ENCODE data around the gene EPHB1.
A peak's percentile ranks its signal among the peaks of the same experiment; 100 is the strongest.

Gene EPHB1

DNA sequence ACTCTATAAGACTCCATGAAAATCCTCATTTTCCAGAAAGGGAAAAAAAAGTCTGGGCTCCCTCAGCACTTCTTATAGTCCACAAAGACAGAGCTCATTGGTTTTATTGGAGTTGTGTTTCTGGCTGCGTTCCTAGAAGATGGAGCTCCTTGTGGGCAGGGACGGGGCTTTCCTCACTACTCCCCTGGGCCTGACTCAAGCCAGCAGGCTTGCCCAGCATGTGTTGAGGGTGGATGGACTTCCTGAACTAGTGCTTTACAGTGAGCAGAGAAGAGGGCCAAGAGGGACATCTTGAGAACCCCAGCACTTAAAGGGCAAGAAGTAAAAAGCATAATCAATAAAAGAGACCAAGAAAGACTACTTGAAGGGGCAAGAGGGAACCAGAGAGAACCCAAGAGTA lies 43.2 kb upstream of the EPHB1 start:
- H3K4ac ChIP-seq (ENCODE audit: low read length) = no peak overlapping the region
- H2AFZ ChIP-seq (ENCODE audit: low read length) = no peak overlapping the region
- no peak overlapping the region for H3K14ac ChIP-seq (ENCODE audit: low read length)
- H2BK5ac ChIP-seq (ENCODE audit: low read length) = no peak overlapping the region
- H3K27me3 ChIP-seq (ENCODE audit: control insufficient read depth in 3 of 3, insufficient read depth in 3 of 3, low read depth in 1 of 3, low read length in 3 of 3) = no peaks in the 10 kb centered on the region
- H2BK15ac ChIP-seq (ENCODE audit: low read length) = no peak overlapping the region
- H3K79me1 ChIP-seq (ENCODE audit: low read depth, low read length) = no peaks in the 10 kb centered on the region
- H3K9me3 ChIP-seq (replicated peaks in 1 of 2; ENCODE audit: control insufficient read depth in 2 of 2, insufficient read depth in 1 of 2, low read depth in 1 of 2, low read length in 2 of 2) = no peaks in the 10 kb centered on the region
- no peak overlapping the region for H3K4me2 ChIP-seq (ENCODE audit: insufficient read depth, low read length, poor library complexity, severe bottlenecking)
- H2AK5ac ChIP-seq (ENCODE audit: low read depth, low read length) = no peak overlapping the region
- H3K36me3 ChIP-seq (replicated peaks in 1 of 2; ENCODE audit: control insufficient read depth in 2 of 2, insufficient read depth in 2 of 2, low read length in 2 of 2) = no peaks in the 10 kb centered on the region
- no peak for DNase-seq (ENCODE audit: low spot score)
- no peaks in the 10 kb centered on the region for H3K4me1 ChIP-seq (ENCODE audit: control insufficient read depth in 2 of 2, insufficient read depth in 1 of 2, low read depth in 1 of 2, low read length in 2 of 2)
- no CpG with 5 or more reads among the region's 2 CpGs for WGBS, 2 donors (ENCODE audit: extremely low coverage in 2 of 2, insufficient read length in 2 of 2, insufficient replicate concordance in 1 of 2)
- no peak overlapping the region for H3K23ac ChIP-seq (ENCODE audit: low read depth, low read length, poor library complexity)
- H2BK120ac ChIP-seq (ENCODE audit: low read depth, low read length) = no peak overlapping the region
- H4K8ac ChIP-seq (ENCODE audit: low read depth, low read length) = no peak overlapping the region
- H3K4me3 ChIP-seq (ENCODE audit: low read length in 2 of 2) = no peak overlapping the region
- no peak overlapping the region for H3K9ac ChIP-seq (ENCODE audit: low read depth, low read length, poor library complexity)
- no peak overlapping the region for H3K18ac ChIP-seq (ENCODE audit: low read length)
- H3K27ac ChIP-seq (replicated peaks; ENCODE audit: low read length) = no peak overlapping the region
- no peak overlapping the region for H4K91ac ChIP-seq (ENCODE audit: low read depth, low read length, poor library complexity)
- H2BK12ac ChIP-seq (ENCODE audit: low read length) = no peak overlapping the region

DNA sequence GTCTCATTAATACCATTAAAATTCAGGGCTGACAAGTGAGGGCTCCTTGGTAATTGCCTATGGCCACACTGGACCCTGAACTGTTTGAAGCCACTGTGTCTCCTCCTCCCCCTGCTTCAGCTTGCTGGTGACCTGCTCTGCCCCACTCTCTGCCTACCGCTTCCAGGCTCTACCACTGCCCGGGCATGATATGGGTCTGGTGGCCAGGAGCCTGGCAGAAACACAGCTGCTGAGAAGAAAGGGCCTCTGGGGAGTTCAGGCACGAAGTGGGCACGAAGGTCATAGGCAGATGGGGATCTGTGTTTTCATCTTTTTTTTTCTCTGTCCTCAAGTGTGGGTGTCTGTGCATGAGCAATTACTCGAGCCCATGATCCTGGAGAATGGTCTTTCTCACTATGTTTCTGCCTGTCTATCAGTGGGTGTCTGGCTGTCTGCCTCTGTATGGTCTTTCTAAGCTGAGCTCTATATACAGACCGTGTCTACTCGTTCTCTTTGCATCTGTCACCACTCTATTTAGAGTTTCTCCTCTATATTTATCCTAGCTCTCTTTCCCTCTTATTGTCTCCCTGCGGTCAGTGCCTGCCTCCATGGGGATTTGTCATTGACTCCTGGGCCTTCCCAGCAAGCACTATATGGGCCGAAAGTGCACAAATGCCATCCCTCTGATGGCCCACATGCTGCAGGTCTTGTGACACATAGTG lies 42.1 kb upstream of the EPHB1 start:
- Histone ChIP-seq H3K18ac (ENCODE audit: low read length) (no peak overlapping the region), H3K79me1 (ENCODE audit: low read depth, low read length) (no peaks in the 10 kb centered on the region), H3K14ac (ENCODE audit: low read length) (no peak overlapping the region), H2BK12ac (ENCODE audit: low read length) (no peak overlapping the region), H3K4me2 (ENCODE audit: insufficient read depth, low read length, poor library complexity, severe bottlenecking) (no peak overlapping the region), H4K8ac (ENCODE audit: low read depth, low read length) (no peak overlapping the region), H3K4me1 (ENCODE audit: control insufficient read depth in 2 of 2, insufficient read depth in 1 of 2, low read depth in 1 of 2, low read length in 2 of 2) (no peaks in the 10 kb centered on the region), H2AFZ (ENCODE audit: low read length) (no peak overlapping the region), H4K91ac (ENCODE audit: low read depth, low read length, poor library complexity) (no peak overlapping the region), H2BK5ac (ENCODE audit: low read length) (no peak overlapping the region), H3K36me3 (replicated peaks in 1 of 2; ENCODE audit: control insufficient read depth in 2 of 2, insufficient read depth in 2 of 2, low read length in 2 of 2) (no peaks in the 10 kb centered on the region), H2BK15ac (ENCODE audit: low read length) (no peak overlapping the region), H3K4me3 (ENCODE audit: low read length in 2 of 2) (no peak overlapping the region), H3K27ac (replicated peaks; ENCODE audit: low read length) (no peak overlapping the region), H3K9ac (ENCODE audit: low read depth, low read length, poor library complexity) (no peak overlapping the region), H2BK120ac (ENCODE audit: low read depth, low read length) (no peak overlapping the region), H3K4ac (ENCODE audit: low read length) (no peak overlapping the region), H3K9me3 (replicated peaks in 1 of 2; ENCODE audit: control insufficient read depth in 2 of 2, insufficient read depth in 1 of 2, low read depth in 1 of 2, low read length in 2 of 2) (no peaks in the 10 kb centered on the region), H3K27me3 (ENCODE audit: control insufficient read depth in 3 of 3, insufficient read depth in 3 of 3, low read depth in 1 of 3, low read length in 3 of 3) (no peaks in the 10 kb centered on the region), H3K23ac (ENCODE audit: low read depth, low read length, poor library complexity) (no peak overlapping the region), H2AK5ac (ENCODE audit: low read depth, low read length) (no peak overlapping the region)
- no CpG with 5 or more reads among the region's 9 CpGs for WGBS, 2 donors (ENCODE audit: extremely low coverage in 2 of 2, insufficient read length in 2 of 2, insufficient replicate concordance in 1 of 2)
- no peak for DNase-seq (ENCODE audit: low spot score)

GRCh38 chr3:134753999-134754742 lies 40.9 kb upstream of the EPHB1 start:
- Histone ChIP-seq H3K9me3 (replicated peaks in 1 of 2; ENCODE audit: control insufficient read depth in 2 of 2, insufficient read depth in 1 of 2, low read depth in 1 of 2, low read length in 2 of 2) (no peaks in the 10 kb centered on the region), H3K4me2 (ENCODE audit: insufficient read depth, low read length, poor library complexity, severe bottlenecking) (no peak overlapping the region), H3K14ac (ENCODE audit: low read length) (no peak overlapping the region), H3K23ac (ENCODE audit: low read depth, low read length, poor library complexity) (no peak overlapping the region), H2AK5ac (ENCODE audit: low read depth, low read length) (no peak overlapping the region), H3K9ac (ENCODE audit: low read depth, low read length, poor library complexity) (no peak overlapping the region), H3K36me3 (replicated peaks in 1 of 2; ENCODE audit: control insufficient read depth in 2 of 2, insufficient read depth in 2 of 2, low read length in 2 of 2) (no peaks in the 10 kb centered on the region), H3K18ac (ENCODE audit: low read length) (no peak overlapping the region), H2BK12ac (ENCODE audit: low read length) (no peak overlapping the region), H4K8ac (ENCODE audit: low read depth, low read length) (no peak overlapping the region), H3K27me3 (ENCODE audit: control insufficient read depth in 3 of 3, insufficient read depth in 3 of 3, low read depth in 1 of 3, low read length in 3 of 3) (peaks cover 0 to 4% (median 0%) of the 10 kb centered on the region in 3 experiments), H3K4ac (ENCODE audit: low read length) (no peak overlapping the region), H3K79me1 (ENCODE audit: low read depth, low read length) (no peaks in the 10 kb centered on the region), H3K4me1 (ENCODE audit: control insufficient read depth in 2 of 2, insufficient read depth in 1 of 2, low read depth in 1 of 2, low read length in 2 of 2) (no peaks in the 10 kb centered on the region), H2AFZ (ENCODE audit: low read length) (no peak overlapping the region), H3K27ac (replicated peaks; ENCODE audit: low read length) (no peak overlapping the region), H2BK15ac (ENCODE audit: low read length) (no peak overlapping the region), H4K91ac (ENCODE audit: low read depth, low read length, poor library complexity) (no peak overlapping the region), H2BK5ac (ENCODE audit: low read length) (no peak overlapping the region), H2BK120ac (ENCODE audit: low read depth, low read length) (no peak overlapping the region), H3K4me3 (ENCODE audit: low read length in 2 of 2) (no peak overlapping the region)
- no CpG with 5 or more reads among the region's 6 CpGs for WGBS, 2 donors (ENCODE audit: extremely low coverage in 2 of 2, insufficient read length in 2 of 2, insufficient replicate concordance in 1 of 2)
- no peak for DNase-seq (ENCODE audit: low spot score)

DNA sequence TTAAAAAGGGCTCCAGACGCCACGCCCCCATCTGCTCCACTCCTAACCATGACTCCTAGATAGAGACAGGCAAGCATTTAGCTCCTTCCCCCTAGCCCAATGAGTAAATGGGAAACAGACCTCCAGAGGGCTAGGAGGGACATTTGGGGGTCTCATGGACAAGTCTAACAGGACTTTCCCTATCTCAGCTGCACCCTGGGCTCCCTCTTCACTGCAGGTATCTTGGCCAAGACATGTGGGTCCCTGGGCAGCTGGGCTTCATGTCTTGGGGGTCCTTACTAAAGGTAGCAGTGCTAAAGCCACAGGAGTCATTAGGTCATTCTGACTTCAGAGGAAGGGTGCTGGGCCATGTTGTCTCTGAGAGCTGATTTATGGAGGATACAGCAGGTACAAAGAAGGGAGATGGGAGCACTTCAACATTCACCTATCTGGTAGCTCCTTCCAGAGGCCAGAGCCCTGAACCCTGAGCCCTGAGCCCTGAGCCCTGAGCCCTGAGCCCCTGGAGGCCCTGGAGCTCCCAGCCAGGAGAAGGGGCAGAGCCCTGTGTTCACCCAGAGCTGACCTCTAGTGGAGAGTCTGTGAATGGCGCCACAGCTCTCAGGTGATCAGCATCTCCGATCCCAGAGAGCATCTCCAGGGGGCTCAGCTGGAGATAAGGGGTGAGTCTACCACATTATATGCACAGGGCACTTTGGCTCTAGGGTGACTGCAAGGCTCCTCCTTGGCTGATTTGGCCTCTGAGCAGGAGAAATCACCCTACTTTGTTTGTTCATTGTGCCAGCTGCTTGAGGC lies 40.1 kb upstream of the EPHB1 start:
- H2BK120ac ChIP-seq (ENCODE audit: low read depth, low read length) = no peak overlapping the region
- no peaks in the 10 kb centered on the region for H3K36me3 ChIP-seq (replicated peaks in 1 of 2; ENCODE audit: control insufficient read depth in 2 of 2, insufficient read depth in 2 of 2, low read length in 2 of 2)
- H3K27ac ChIP-seq (replicated peaks; ENCODE audit: low read length) = no peak overlapping the region
- no peak overlapping the region for H4K91ac ChIP-seq (ENCODE audit: low read depth, low read length, poor library complexity)
- H3K27me3 ChIP-seq (ENCODE audit: control insufficient read depth in 3 of 3, insufficient read depth in 3 of 3, low read depth in 1 of 3, low read length in 3 of 3) = peaks cover 0 to 4% (median 0%) of the 10 kb centered on the region in 3 experiments
- no peak overlapping the region for H2AFZ ChIP-seq (ENCODE audit: low read length)
- peak; percentile 31 for DNase-seq (ENCODE audit: low spot score)
- peak overlapping the region; percentile 7 for H3K14ac ChIP-seq (ENCODE audit: low read length)
- no peak overlapping the region for H2BK12ac ChIP-seq (ENCODE audit: low read length)
- no peak overlapping the region for H3K4ac ChIP-seq (ENCODE audit: low read length)
- no peaks in the 10 kb centered on the region for H3K4me1 ChIP-seq (ENCODE audit: control insufficient read depth in 2 of 2, insufficient read depth in 1 of 2, low read depth in 1 of 2, low read length in 2 of 2)
- H3K9me3 ChIP-seq (replicated peaks in 1 of 2; ENCODE audit: control insufficient read depth in 2 of 2, insufficient read depth in 1 of 2, low read depth in 1 of 2, low read length in 2 of 2) = no peaks in the 10 kb centered on the region
- no CpG with 5 or more reads among the region's 4 CpGs for WGBS, 2 donors (ENCODE audit: extremely low coverage in 2 of 2, insufficient read length in 2 of 2, insufficient replicate concordance in 1 of 2)
- H3K79me1 ChIP-seq (ENCODE audit: low read depth, low read length) = no peaks in the 10 kb centered on the region
- no peak overlapping the region for H3K18ac ChIP-seq (ENCODE audit: low read length)
- no peak overlapping the region for H3K23ac ChIP-seq (ENCODE audit: low read depth, low read length, poor library complexity)
- H3K4me2 ChIP-seq (ENCODE audit: insufficient read depth, low read length, poor library complexity, severe bottlenecking) = no peak overlapping the region
- H3K4me3 ChIP-seq (ENCODE audit: low read length in 2 of 2) = no peak overlapping the region
- no peak overlapping the region for H2BK15ac ChIP-seq (ENCODE audit: low read length)
- no peak overlapping the region for H4K8ac ChIP-seq (ENCODE audit: low read depth, low read length)
- no peak overlapping the region for H2BK5ac ChIP-seq (ENCODE audit: low read length)
- H2AK5ac ChIP-seq (ENCODE audit: low read depth, low read length) = no peak overlapping the region
- no peak overlapping the region for H3K9ac ChIP-seq (ENCODE audit: low read depth, low read length, poor library complexity)
